Neural cell (in vitro differentiated cells): ENCODE results near the gene SH3D19. TPM values are rescaled to one million over a fixed set of nuclear protein-coding genes. Genes with fewer than 3 reads are reported as not detected.
"Not testable (repeated sequence)": the region's sequence is repeated elsewhere in the genome, so short reads cannot be mapped to it uniquely, and the experiment has no call there.

Experiments
- H2AFZ ChIP-seq: fragments of 200-600, 300-800 bp; sonication (generic), shearing (Covaris generic); 2 replicates; pipeline ENCODE4 v1.6.0; 2014; ENCODE audit warnings: low read depth, mild to moderate bottlenecking, antibody characterized with exemption, low read length, moderate library complexity
- H3F3A ChIP-seq: fragments of 200-600 bp; shearing (Covaris generic); 2 replicates; pipeline ENCODE4 v1.6.1; 2016; ENCODE audit warnings: mild to moderate bottlenecking, moderate library complexity, mixed read lengths, antibody characterized with exemption, low read length; ENCODE audit not compliant: insufficient read depth, poor library complexity, severe bottlenecking
- H3K27ac ChIP-seq: fragments of 200-600, 300-800 bp; sonication (generic), shearing (Covaris generic); 2 replicates; pipeline ENCODE4 v1.5.1; 2014; ENCODE audit warnings: mild to moderate bottlenecking, low read length, moderate library complexity
- H3K27me3 ChIP-seq: fragments of 300-800, 200-600 bp; sonication (generic), shearing (Covaris generic); 2 replicates; pipeline ENCODE4 v1.6.0; 2014; ENCODE audit warnings: mild to moderate bottlenecking, low read depth, low read length, moderate library complexity; ENCODE audit not compliant: insufficient read depth
- H3K36me3 ChIP-seq: fragments of 300-800, 200-600 bp; sonication (generic), shearing (Covaris generic); 2 replicates; pipeline ENCODE4 v1.5.1; 2014; ENCODE audit warnings: mild to moderate bottlenecking, antibody characterized with exemption, low read length, moderate library complexity; ENCODE audit not compliant: insufficient read depth
- H3K4me2 ChIP-seq: fragments of 300-800, 200-600 bp; sonication (generic), shearing (Covaris generic); 2 replicates; pipeline ENCODE4 v1.6.0; 2014; ENCODE audit warnings: mild to moderate bottlenecking, low read length
- H3K4me3 ChIP-seq: fragments of 300-800, 200-600 bp; sonication (generic), shearing (Covaris generic); 2 replicates; pipeline ENCODE4 v1.5.1; 2014; ENCODE audit warnings: mild to moderate bottlenecking, low read length, moderate library complexity
- H3K79me2 ChIP-seq: fragments of 200-600 bp; shearing (Covaris generic); replicated peaks from 2 replicates; pipeline ENCODE4 v1.6.0; 2014; ENCODE audit warnings: mild to moderate bottlenecking, low read length, moderate library complexity; ENCODE audit not compliant: insufficient read depth
- H3K9ac ChIP-seq: fragments of 300-800, 200-600 bp; sonication (generic), shearing (Covaris generic); 2 replicates; pipeline ENCODE4 v1.6.1; 2016; ENCODE audit warnings: mild to moderate bottlenecking, low read length, mixed read lengths
- H3K9me2 ChIP-seq: fragments of 200-600 bp; shearing (Covaris generic); 2 replicates; pipeline ENCODE4 v1.6.1; 2016; ENCODE audit warnings: mild to moderate bottlenecking, low read length, mixed read lengths; ENCODE audit not compliant: insufficient read depth
- H3K9me3 ChIP-seq: fragments of 200-600, 300-800 bp; sonication (generic), shearing (Covaris generic); 2 replicates; pipeline ENCODE4 v1.6.1; 2016; ENCODE audit warnings: mild to moderate bottlenecking, mixed run types, low read length, moderate library complexity, mixed read lengths
- H4K20me1 ChIP-seq: fragments of 200-600 bp; shearing (Covaris generic); 2 replicates; pipeline ENCODE4 v1.6.1; 2016; ENCODE audit warnings: mild to moderate bottlenecking, mixed run types; ENCODE audit not compliant: insufficient read depth
- EP300 ChIP-seq: fragments of 450-650 bp; conservative IDR thresholded peaks from 2 replicates; pipeline ENCODE4 v1.6.1; 2014; ENCODE audit warnings: antibody characterized with exemption, mild to moderate bottlenecking, moderate library complexity; ENCODE audit not compliant: poor library complexity, severe bottlenecking
- EZH2 ChIP-seq: fragments of 200-600, 300-800 bp; shearing (Covaris generic), sonication (generic); IDR thresholded peaks from 2 replicates; pipeline ENCODE4 v1.6.1; 2014; ENCODE audit warnings: antibody characterized with exemption, low read length, borderline replicate concordance, mild to moderate bottlenecking; ENCODE audit not compliant: insufficient read depth, poor library complexity, severe bottlenecking
- MXI1 ChIP-seq: fragments of 450-650 bp; conservative IDR thresholded peaks from 2 replicates; pipeline ENCODE4 v1.6.1; 2014; ENCODE audit warnings: antibody characterized with exemption, mild to moderate bottlenecking; ENCODE audit not compliant: poor library complexity, severe bottlenecking
- POLR2AphosphoS5 ChIP-seq: IDR thresholded peaks from 2 replicates; pipeline ENCODE4 v1.6.1; 2012
- RAD21 ChIP-seq: fragments of 450-650 bp; conservative IDR thresholded peaks from 2 replicates; pipeline ENCODE4 v1.6.1; 2014; ENCODE audit warnings: antibody characterized with exemption, mild to moderate bottlenecking, moderate library complexity
- SMC3 ChIP-seq: fragments of 450-650 bp; conservative IDR thresholded peaks from 2 replicates; pipeline ENCODE4 v1.6.1; 2014; ENCODE audit warnings: antibody characterized with exemption, mild to moderate bottlenecking, moderate library complexity; ENCODE audit not compliant: poor library complexity
- TAF1 ChIP-seq: IDR thresholded peaks from 2 replicates; pipeline ENCODE4 v1.6.1; 2012; ENCODE audit warnings: low read depth
- polyA plus RNA-seq: library from polyadenylated mRNA; depleted of rRNA; stranded (reverse); fragments of >200 nt; gene quantifications from 2 replicates; pipeline ENCODE4 v1.2.3, GENCODE V29; 2014
- TF ChIP-seq, protein P1 (sequence below): IDR thresholded peaks from 2 replicates; pipeline ENCODE4 v1.6.1; 2012; ENCODE audit warnings: borderline replicate concordance
- TF ChIP-seq, protein P2 (sequence below): fragments of 450-650 bp; IDR thresholded peaks from 2 replicates; pipeline ENCODE4 v1.5.1; 2014; ENCODE audit warnings: antibody characterized with exemption, mild to moderate bottlenecking, moderate library complexity; ENCODE audit not compliant: poor library complexity, severe bottlenecking

SH3D19 gene
- polyA plus RNA-seq, 1 donor from 2014 or later: 0.46 TPM

DNA sequence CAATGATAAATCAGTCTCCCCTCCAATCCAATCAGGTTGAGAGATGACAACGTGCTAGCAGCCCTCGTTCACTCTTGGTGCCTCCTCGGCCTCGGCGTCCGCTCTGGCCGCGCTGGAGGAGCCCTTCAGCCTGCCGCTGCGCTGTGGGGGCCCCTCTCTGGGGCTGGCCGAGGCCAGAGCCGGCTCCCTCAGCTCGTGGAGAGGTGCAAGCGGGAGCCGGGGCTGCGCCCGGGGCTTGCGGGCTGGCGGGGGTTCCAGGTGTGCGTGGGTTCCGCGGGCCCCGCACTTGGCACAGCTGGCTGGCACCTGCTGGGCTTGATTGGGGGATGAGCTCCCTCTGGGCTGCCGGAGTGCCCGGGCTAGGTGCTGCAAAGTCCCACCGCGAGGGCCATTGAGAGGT, 89.4 kb downstream of the SH3D19 start:
- H3K4me3 ChIP-seq: no peak overlapping the region
- no peaks in the 10 kb centered on the region for H3K9me3 ChIP-seq
- H4K20me1 ChIP-seq: no peaks in the 10 kb centered on the region
- no peak overlapping the region for H3K27ac ChIP-seq
- no peak overlapping the region for H3K4me2 ChIP-seq
- no peaks in the 10 kb centered on the region for H3F3A ChIP-seq
- H3K9ac ChIP-seq: no peak overlapping the region
- H3K27me3 ChIP-seq: no peaks in the 10 kb centered on the region
- TF ChIP-seq POLR2AphosphoS5 (no peak), RAD21 (no peak), EP300 (no peak), TAF1 (no peak), MXI1 (no peak), SMC3 (no peak), EZH2 (no peak)
- TF ChIP-seq, protein P1, sequence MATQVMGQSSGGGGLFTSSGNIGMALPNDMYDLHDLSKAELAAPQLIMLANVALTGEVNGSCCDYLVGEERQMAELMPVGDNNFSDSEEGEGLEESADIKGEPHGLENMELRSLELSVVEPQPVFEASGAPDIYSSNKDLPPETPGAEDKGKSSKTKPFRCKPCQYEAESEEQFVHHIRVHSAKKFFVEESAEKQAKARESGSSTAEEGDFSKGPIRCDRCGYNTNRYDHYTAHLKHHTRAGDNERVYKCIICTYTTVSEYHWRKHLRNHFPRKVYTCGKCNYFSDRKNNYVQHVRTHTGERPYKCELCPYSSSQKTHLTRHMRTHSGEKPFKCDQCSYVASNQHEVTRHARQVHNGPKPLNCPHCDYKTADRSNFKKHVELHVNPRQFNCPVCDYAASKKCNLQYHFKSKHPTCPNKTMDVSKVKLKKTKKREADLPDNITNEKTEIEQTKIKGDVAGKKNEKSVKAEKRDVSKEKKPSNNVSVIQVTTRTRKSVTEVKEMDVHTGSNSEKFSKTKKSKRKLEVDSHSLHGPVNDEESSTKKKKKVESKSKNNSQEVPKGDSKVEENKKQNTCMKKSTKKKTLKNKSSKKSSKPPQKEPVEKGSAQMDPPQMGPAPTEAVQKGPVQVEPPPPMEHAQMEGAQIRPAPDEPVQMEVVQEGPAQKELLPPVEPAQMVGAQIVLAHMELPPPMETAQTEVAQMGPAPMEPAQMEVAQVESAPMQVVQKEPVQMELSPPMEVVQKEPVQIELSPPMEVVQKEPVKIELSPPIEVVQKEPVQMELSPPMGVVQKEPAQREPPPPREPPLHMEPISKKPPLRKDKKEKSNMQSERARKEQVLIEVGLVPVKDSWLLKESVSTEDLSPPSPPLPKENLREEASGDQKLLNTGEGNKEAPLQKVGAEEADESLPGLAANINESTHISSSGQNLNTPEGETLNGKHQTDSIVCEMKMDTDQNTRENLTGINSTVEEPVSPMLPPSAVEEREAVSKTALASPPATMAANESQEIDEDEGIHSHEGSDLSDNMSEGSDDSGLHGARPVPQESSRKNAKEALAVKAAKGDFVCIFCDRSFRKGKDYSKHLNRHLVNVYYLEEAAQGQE: no peak
- TF ChIP-seq, protein P2, sequence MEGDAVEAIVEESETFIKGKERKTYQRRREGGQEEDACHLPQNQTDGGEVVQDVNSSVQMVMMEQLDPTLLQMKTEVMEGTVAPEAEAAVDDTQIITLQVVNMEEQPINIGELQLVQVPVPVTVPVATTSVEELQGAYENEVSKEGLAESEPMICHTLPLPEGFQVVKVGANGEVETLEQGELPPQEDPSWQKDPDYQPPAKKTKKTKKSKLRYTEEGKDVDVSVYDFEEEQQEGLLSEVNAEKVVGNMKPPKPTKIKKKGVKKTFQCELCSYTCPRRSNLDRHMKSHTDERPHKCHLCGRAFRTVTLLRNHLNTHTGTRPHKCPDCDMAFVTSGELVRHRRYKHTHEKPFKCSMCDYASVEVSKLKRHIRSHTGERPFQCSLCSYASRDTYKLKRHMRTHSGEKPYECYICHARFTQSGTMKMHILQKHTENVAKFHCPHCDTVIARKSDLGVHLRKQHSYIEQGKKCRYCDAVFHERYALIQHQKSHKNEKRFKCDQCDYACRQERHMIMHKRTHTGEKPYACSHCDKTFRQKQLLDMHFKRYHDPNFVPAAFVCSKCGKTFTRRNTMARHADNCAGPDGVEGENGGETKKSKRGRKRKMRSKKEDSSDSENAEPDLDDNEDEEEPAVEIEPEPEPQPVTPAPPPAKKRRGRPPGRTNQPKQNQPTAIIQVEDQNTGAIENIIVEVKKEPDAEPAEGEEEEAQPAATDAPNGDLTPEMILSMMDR: no peak
- no peak overlapping the region for H2AFZ ChIP-seq
- H3K9me2 ChIP-seq: no peaks in the 10 kb centered on the region
- H3K79me2 ChIP-seq: no peaks in the 10 kb centered on the region
- no peaks in the 10 kb centered on the region for H3K36me3 ChIP-seq

DNA sequence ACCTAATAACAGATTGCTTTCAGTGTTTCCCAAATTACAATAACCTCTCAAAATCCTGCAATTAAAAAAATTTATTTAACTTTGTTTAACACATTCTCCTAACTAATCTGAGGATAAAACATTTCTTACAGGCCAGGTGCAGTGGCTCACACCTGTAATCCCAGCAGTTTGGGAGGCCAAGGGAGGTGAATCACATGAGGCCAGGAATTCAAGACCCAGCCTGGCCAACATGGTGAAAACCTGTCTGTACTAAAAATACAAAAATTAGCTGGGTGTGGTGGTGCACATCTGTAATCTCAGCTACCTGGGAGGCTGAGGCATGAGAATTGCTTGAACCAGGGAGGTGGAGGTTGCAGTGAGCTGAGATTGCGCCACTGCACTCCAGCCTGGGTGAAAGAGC, 90.0 kb downstream of the SH3D19 start:
- not testable (repeated sequence) for H3K27ac ChIP-seq, H3K79me2 ChIP-seq, H2AFZ ChIP-seq, H3K9ac ChIP-seq, H4K20me1 ChIP-seq, H3K36me3 ChIP-seq, H3K4me3 ChIP-seq, H3K9me3 ChIP-seq, H3K27me3 ChIP-seq, H3F3A ChIP-seq, H3K9me2 ChIP-seq, H3K4me2 ChIP-seq

DNA sequence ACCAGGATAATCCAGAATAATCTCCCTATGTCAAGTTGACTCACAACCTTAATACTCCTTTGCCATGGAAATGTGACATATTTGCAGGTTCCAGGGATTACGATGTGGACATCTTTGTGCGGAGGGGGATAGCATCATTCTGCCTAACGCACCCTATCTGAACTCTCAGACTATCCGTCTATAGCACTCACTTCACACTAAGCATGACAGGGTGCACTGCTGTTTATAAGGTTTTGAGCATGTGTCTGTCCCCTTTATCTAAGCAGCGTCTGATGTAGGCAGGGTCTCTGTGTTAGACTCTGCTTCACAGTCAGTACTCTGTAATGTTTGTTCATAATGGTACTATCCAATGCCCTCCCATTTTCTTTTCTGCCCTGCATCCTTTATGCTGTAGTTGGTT, 91.8 kb downstream of the SH3D19 start:
- Histone ChIP-seq H3K36me3 (no peaks in the 10 kb centered on the region), H3K9me3 (no peaks in the 10 kb centered on the region), H3K4me2 (no peak overlapping the region), H3K27me3 (no peaks in the 10 kb centered on the region), H3K79me2 (no peaks in the 10 kb centered on the region), H3K27ac (no peak overlapping the region), H3K9me2 (no peaks in the 10 kb centered on the region), H4K20me1 (no peaks in the 10 kb centered on the region), H3K4me3 (no peak overlapping the region), H3F3A (no peaks in the 10 kb centered on the region), H2AFZ (no peak overlapping the region), H3K9ac (no peak overlapping the region)
- TF ChIP-seq, protein P2: no peak
- TF ChIP-seq TAF1 (no peak), SMC3 (no peak), EP300 (no peak), EZH2 (no peak), POLR2AphosphoS5 (no peak)
